HepG2 (cell line): Measurements from ENCODE around the gene SPACDR.

Experiments
- HOMEZ ChIP-seq: IDR thresholded peaks from 2 replicates; pipeline ENCODE4 v1.6.1; 2016; ENCODE audit warnings: low read depth
- PPARG ChIP-seq: conservative IDR thresholded peaks from 2 replicates; pipeline ENCODE4 v1.6.1; 2016; ENCODE audit warnings: missing biosample characterization, missing genetic modification reagents

GRCh38 chr7:100432053-100432452 lies 32.0 kb downstream of the SPACDR start:
- TF ChIP-seq HOMEZ (CRISPR knock-in tag) (no peak), PPARG (CRISPR knock-in tag) (no peak)
